Astrocyte of the cerebellum (primary cell): ENCODE measurements around the gene MPC1.

ENCODE experiments used
- DNase-seq: peaks from one replicate; pipeline ENCODE4 v3.0.0-alpha.2; 2011; ENCODE audit warnings: low read depth
- H3K4me3 ChIP-seq: 2 replicates; pipeline ENCODE4 v1.5.1; 2011; ENCODE audit warnings: mild to moderate bottlenecking, low read depth, low read length, moderate library complexity
- in situ Hi-C: cut with HindIII; loops from 2 replicates; pipeline ENCODE4 v1.10.0; 2017; ENCODE audit warnings: low sequenced_read_pairs
- TF ChIP-seq, protein P1 (sequence below): IDR thresholded peaks from 2 replicates; pipeline ENCODE4 v1.5.1; 2012; ENCODE audit warnings: low read length, low read depth, moderate library complexity, mild to moderate bottlenecking; ENCODE audit errors: missing control alignments

The MPC1 gene

DNA sequence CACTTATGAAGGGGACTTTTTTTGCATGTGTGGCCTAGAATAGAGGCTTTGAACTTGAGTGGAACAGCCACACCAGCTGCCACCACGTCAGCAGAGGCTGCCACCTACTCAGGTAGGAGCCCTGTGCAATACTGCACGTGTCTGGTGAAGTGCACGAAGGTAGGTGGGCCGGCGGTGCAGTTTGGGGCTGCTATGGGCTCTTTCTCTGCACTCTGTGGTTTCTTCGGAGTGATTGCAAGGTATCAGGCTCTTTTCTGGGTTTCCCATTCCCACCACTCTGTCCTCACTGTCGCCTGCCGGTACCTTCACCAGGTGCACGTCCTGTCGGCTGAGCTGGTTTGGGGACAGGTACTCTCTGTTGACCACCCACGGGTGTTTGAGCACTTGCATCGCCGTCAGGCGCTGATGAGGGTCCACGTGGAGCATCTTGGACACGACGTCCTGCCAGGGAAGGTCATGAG is 30.8 kb upstream of the MPC1 start:
- no peak overlapping the region for H3K4me3 ChIP-seq
- in situ Hi-C loops: no loop called here
- TF ChIP-seq, protein P1, sequence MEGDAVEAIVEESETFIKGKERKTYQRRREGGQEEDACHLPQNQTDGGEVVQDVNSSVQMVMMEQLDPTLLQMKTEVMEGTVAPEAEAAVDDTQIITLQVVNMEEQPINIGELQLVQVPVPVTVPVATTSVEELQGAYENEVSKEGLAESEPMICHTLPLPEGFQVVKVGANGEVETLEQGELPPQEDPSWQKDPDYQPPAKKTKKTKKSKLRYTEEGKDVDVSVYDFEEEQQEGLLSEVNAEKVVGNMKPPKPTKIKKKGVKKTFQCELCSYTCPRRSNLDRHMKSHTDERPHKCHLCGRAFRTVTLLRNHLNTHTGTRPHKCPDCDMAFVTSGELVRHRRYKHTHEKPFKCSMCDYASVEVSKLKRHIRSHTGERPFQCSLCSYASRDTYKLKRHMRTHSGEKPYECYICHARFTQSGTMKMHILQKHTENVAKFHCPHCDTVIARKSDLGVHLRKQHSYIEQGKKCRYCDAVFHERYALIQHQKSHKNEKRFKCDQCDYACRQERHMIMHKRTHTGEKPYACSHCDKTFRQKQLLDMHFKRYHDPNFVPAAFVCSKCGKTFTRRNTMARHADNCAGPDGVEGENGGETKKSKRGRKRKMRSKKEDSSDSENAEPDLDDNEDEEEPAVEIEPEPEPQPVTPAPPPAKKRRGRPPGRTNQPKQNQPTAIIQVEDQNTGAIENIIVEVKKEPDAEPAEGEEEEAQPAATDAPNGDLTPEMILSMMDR: no peak
- no peak for DNase-seq

DNA sequence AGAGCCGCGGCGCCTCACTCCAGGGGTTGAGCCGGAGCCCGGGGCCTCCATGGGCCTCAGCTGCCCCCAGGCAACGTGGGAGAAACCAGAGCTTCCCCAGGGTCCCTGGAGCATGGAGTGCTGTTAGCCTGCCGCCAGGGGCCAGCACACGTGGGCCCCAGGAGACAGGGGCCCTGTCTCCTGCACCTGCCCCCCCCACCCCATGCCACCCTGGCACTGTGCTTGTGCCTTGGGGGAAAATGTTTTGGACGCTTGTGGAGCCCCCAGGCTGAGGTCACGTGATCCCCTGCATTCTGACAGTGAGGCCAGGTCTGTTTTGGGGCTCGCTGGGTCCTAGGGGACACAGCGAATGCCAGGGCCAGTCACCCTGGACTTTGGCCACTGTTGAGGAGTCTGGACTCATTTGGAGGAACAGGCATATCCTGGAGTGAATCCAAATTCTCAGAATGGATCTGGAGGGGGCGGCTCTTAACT is 30.2 kb upstream of the MPC1 start:
- DNase-seq: no peak
- no peak overlapping the region for H3K4me3 ChIP-seq
- in situ Hi-C loops: no loop called here
- TF ChIP-seq, protein P1: no peak

DNA sequence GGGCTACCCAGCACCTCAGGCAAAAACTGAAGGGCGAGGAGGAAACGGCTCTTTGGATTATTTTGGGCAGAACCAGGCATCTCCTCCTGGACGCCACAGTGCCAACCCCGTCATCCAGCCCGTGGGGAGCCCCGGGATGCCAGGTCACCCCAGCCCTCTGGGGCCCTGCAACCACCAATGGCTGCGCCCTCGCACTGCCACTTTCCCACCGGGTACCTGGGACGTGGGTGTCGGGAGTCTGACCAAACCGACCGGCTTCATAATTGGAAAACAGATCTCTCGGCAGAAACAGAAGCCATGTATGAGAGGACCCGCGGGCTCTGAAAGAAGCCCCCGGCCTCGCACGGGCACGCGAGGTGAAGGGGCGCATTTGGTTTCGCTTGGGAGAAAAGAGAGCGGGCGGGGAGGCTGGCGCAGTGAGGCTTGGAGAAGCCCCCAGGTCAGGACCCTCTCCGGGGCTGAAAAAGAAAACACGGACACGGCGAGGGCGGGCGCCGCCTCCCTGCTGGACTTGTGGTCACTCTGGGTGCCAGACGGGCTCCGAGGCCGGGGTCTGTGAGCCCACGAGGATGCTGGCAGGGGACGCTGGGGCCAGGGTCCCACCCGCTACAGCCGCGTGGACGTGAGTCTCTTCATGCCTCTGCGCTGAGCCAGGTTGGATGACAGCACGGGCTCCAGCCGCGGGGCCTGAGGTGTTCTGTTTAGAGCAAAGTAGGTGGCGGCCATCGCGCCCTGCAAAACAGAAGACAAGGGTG is 29.6 kb upstream of the MPC1 start:
- TF ChIP-seq, protein P1: no peak
- in situ Hi-C loops: no loop called here
- H3K4me3 ChIP-seq: no peak overlapping the region
- no peak for DNase-seq

DNA sequence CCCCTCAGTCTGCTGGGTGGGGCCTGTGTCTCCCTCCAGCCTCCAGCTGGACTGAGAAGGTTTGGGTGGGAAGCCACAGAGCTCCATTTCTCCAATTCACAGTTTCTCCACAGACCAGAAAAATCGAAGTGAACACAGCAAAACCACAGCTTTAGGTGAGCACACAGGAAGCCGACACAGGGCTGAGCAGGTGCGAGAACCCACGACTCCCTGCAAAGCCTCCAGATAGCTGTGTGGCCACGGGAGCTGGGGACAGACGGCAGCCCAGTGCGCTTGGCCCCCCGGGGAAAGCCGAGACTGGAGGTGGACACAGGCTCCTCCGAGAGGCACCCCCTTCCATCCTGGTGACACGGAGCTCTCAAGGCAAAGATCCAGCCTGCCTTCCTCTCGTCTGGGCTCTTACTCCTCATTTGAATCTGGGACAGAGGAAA is 29.0 kb upstream of the MPC1 start:
- TF ChIP-seq, protein P1: no peak
- no peak overlapping the region for H3K4me3 ChIP-seq
- DNase-seq: no peak
- in situ Hi-C loops: no loop called here

DNA sequence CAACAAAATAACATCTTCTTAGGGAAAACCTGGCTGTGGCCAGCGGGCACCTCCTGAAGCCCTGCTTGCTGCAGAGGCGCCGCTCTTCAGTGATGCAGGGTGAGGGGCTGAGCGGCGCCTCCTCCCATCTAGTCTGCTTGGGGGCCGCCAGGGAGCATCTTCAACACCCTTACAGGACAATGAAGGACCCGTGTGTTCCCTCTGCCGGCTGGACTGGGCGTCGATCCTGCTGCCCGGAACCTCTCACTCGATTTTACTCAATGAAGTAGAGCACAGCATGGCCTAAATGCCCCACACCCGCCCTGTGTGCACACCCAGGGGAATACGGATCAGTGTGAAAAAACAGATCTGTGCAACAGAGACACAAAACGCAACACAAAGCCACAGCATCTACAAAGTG is 28.5 kb upstream of the MPC1 start:
- no peak overlapping the region for H3K4me3 ChIP-seq
- in situ Hi-C loops: no loop called here
- no peak for DNase-seq
- TF ChIP-seq, protein P1: no peak

DNA sequence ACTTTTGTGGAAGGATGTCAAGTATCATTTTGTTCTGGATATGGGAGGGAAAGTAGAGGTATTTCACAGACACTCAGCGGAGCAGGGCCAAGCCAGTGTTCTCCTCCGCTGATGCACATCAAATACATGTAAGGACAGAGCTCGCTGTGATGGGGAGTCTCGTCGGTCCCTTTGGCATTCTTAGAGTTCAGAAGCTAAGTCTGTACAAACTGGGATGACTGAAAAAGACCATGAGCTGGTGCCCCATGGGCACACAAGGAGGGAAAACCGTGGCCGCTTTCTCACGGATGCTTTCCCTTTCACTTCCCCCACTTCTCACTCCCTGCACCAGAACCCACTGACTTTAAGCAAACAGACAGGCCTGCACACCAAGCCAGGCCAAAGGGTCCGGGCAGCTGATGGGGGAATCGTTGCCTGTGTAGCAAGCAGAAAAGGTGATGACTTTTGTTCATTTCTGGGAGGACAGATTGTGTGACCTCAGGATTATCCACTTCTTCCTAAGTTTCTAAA is 27.7 kb upstream of the MPC1 start:
- no peak for DNase-seq
- in situ Hi-C loops: no loop called here
- no peak overlapping the region for H3K4me3 ChIP-seq
- TF ChIP-seq, protein P1: no peak
